WTC11 (cell line): ENCODE results near the gene MASP1. TPM values are rescaled to one million over a fixed set of nuclear protein-coding genes. Genes with fewer than 3 reads are reported as not detected.

Source experiments
- ATAC-seq: fragments of 200-7000 bp; cut with Tn5 transposase; 2 replicates; pipeline ENCODE4 v1.10.0; 2021; ENCODE audit warnings: mild to moderate bottlenecking, moderate library complexity
- CTCF ChIA-PET: fragments of 300-600 bp; sonication (Branson Sonifier 250); formaldehyde crosslinking; loops from one replicate; lab custom pipeline; 2021; ENCODE audit warnings: antibody characterized with exemption; lab: Charles Lee
- POLR2A ChIA-PET: fragments of 350-600 bp; sonication (Branson Sonifier 250); formaldehyde crosslinking; loops from one replicate; lab custom pipeline; 2021; ENCODE audit warnings: antibody characterized with exemption; lab: Charles Lee
- DNase-seq: peaks from one replicate; pipeline ENCODE4 v3.0.0; 2021; ENCODE audit warnings: low spot score
- H3K27ac Mint-ChIP-seq: 2 replicates; pipeline ENCODE4 v1.8.0; 2021; ENCODE audit warnings: mixed read lengths
- H3K27me3 Mint-ChIP-seq: 2 replicates; pipeline ENCODE4 v1.8.0; 2021; ENCODE audit warnings: low read depth, mild to moderate bottlenecking, moderate library complexity, mixed read lengths
- H3K36me3 Mint-ChIP-seq: 2 replicates; pipeline ENCODE4 v1.8.0; 2021; ENCODE audit warnings: mixed read lengths
- H3K4me1 Mint-ChIP-seq: 2 replicates; pipeline ENCODE4 v1.8.0; 2022; ENCODE audit warnings: mixed read lengths
- H3K4me3 Mint-ChIP-seq: 2 replicates; pipeline ENCODE4 v1.8.0; 2021; ENCODE audit warnings: mild to moderate bottlenecking, moderate library complexity, mixed read lengths
- H3K9me3 Mint-ChIP-seq: 2 replicates; pipeline ENCODE4 v1.8.0; 2021; ENCODE audit warnings: mixed read lengths
- ATF2 ChIP-seq: sonication (generic); formaldehyde crosslinking; IDR thresholded peaks from 2 replicates; pipeline ENCODE4 v1.8.1; 2022; ENCODE audit warnings: low read depth, missing genetic modification reagents, borderline replicate concordance
- CREB1 ChIP-seq: sonication (generic); formaldehyde crosslinking; IDR thresholded peaks from 2 replicates; pipeline ENCODE4 v1.8.0; 2023; ENCODE audit warnings: mild to moderate bottlenecking, missing genetic modification reagents
- FOXK1 ChIP-seq: sonication (generic); formaldehyde crosslinking; IDR thresholded peaks from 2 replicates; pipeline ENCODE4 v1.8.0; 2022; ENCODE audit warnings: mild to moderate bottlenecking, moderate library complexity, missing genetic modification reagents
- MLX ChIP-seq: sonication (generic); formaldehyde crosslinking; IDR thresholded peaks from 2 replicates; pipeline ENCODE4 v1.8.1; 2023; ENCODE audit warnings: mild to moderate bottlenecking, missing genetic modification reagents, moderate library complexity
- NFATC4 ChIP-seq: fragments of 250-450 bp; sonication (Bioruptor Pico); IDR thresholded peaks from 2 replicates; pipeline ENCODE4 v1.9.0; 2021; ENCODE audit warnings: mild to moderate bottlenecking
- NR1H2 ChIP-seq: sonication (generic); formaldehyde crosslinking; IDR thresholded peaks from 2 replicates; pipeline ENCODE4 v1.9.0; 2021; ENCODE audit warnings: mild to moderate bottlenecking, moderate library complexity, missing genetic modification reagents
- NR3C1 ChIP-seq: sonication (generic); formaldehyde crosslinking; conservative IDR thresholded peaks from 2 replicates; pipeline ENCODE4 v1.8.1; 2023; ENCODE audit warnings: low read depth, mild to moderate bottlenecking, missing genetic modification reagents
- OVOL2 ChIP-seq: fragments of 250-450 bp; sonication (Bioruptor Pico); IDR thresholded peaks from 2 replicates; pipeline ENCODE4 v1.9.0; 2021; ENCODE audit warnings: mild to moderate bottlenecking, borderline replicate concordance
- PREB ChIP-seq: sonication (generic); formaldehyde crosslinking; IDR thresholded peaks from 2 replicates; pipeline ENCODE4 v1.8.1; 2022; ENCODE audit warnings: mild to moderate bottlenecking, missing genetic modification reagents, moderate library complexity, borderline replicate concordance
- SMAD3 ChIP-seq: sonication (generic); formaldehyde crosslinking; IDR thresholded peaks from 2 replicates; pipeline ENCODE4 v1.8.0; 2022; ENCODE audit warnings: missing genetic modification reagents, mild to moderate bottlenecking, borderline replicate concordance
- SOX15 ChIP-seq: fragments of 250-450 bp; sonication (Bioruptor Pico); IDR thresholded peaks from 2 replicates; pipeline ENCODE4 v1.9.0; 2021; ENCODE audit warnings: mild to moderate bottlenecking
- STAT6 ChIP-seq: sonication (generic); formaldehyde crosslinking; conservative IDR thresholded peaks from 2 replicates; pipeline ENCODE4 v1.8.1; 2023; ENCODE audit warnings: mild to moderate bottlenecking, low read depth, missing genetic modification reagents, moderate library complexity
- USF1 ChIP-seq: sonication (generic); formaldehyde crosslinking; IDR thresholded peaks from 2 replicates; pipeline ENCODE4 v1.8.0; 2022; ENCODE audit warnings: mild to moderate bottlenecking, missing genetic modification reagents
- ZNF396 ChIP-seq: fragments of 250-450 bp; sonication (Bioruptor Pico); IDR thresholded peaks from 2 replicates; pipeline ENCODE4 v1.8.0; 2021; ENCODE audit warnings: mild to moderate bottlenecking, moderate library complexity, borderline replicate concordance
- ZNF416 ChIP-seq: fragments of 250-450 bp; sonication (Bioruptor Pico); IDR thresholded peaks from 2 replicates; pipeline ENCODE4 v1.9.0; 2021; ENCODE audit warnings: mild to moderate bottlenecking, inconsistent platforms
- ZNF671 ChIP-seq: fragments of 250-450 bp; sonication (Bioruptor Pico); IDR thresholded peaks from 2 replicates; pipeline ENCODE4 v1.8.0; 2021; ENCODE audit warnings: mild to moderate bottlenecking
- total RNA-seq: library from RNA; stranded (reverse); gene quantifications from 3 replicates; pipeline ENCODE4 v1.2.3, GENCODE V29; 2021
- TF ChIP-seq, protein P1 (sequence below): fragments of 250-450 bp; sonication (Bioruptor Pico); IDR thresholded peaks from 2 replicates; pipeline ENCODE4 v1.8.0; 2021; ENCODE audit warnings: mild to moderate bottlenecking
- TF ChIP-seq, protein P2 (sequence below): sonication (generic); formaldehyde crosslinking; IDR thresholded peaks from 2 replicates; pipeline ENCODE4 v1.8.0; 2022; ENCODE audit warnings: mild to moderate bottlenecking, missing genetic modification reagents
- TF ChIP-seq, protein P3 (sequence below): fragments of 250-450 bp; sonication (Bioruptor Pico); IDR thresholded peaks from 2 replicates; pipeline ENCODE4 v1.9.0; 2021; ENCODE audit warnings: moderate library complexity, mild to moderate bottlenecking, inconsistent platforms, borderline replicate concordance

The MASP1 gene
- total RNA-seq, 1 experiment from 2014 or later, result 2.2 TPM

GRCh38 chr3:187223799-187224198 is 67.7 kb downstream of the MASP1 start:
- POLR2A ChIA-PET, result interaction anchor here (0.6 kb wide), 1 partner anchor 403 kb away, joined by 3 read pairs; no protein-coding TSS in a partner anchor
- H3K4me3 Mint-ChIP-seq, result no peak overlapping the region
- H3K27ac Mint-ChIP-seq, result no peak overlapping the region
- DNase-seq, result no peak
- TF ChIP-seq NFATC4 (CRISPR knock-in tag) (no peak), STAT6 (CRISPR knock-in tag) (no peak), MLX (CRISPR knock-in tag) (no peak), ZNF416 (CRISPR knock-in tag) (no peak), NR1H2 (CRISPR knock-in tag) (no peak), CREB1 (CRISPR knock-in tag) (no peak), USF1 (CRISPR knock-in tag) (no peak), FOXK1 (no peak), PREB (CRISPR knock-in tag) (no peak), NR3C1 (CRISPR knock-in tag) (no peak), SMAD3 (no peak), SOX15 (CRISPR knock-in tag) (no peak), OVOL2 (CRISPR knock-in tag) (no peak), ATF2 (CRISPR knock-in tag) (no peak), ZNF671 (no peak), ZNF396 (no peak)
- TF ChIP-seq, protein P1, sequence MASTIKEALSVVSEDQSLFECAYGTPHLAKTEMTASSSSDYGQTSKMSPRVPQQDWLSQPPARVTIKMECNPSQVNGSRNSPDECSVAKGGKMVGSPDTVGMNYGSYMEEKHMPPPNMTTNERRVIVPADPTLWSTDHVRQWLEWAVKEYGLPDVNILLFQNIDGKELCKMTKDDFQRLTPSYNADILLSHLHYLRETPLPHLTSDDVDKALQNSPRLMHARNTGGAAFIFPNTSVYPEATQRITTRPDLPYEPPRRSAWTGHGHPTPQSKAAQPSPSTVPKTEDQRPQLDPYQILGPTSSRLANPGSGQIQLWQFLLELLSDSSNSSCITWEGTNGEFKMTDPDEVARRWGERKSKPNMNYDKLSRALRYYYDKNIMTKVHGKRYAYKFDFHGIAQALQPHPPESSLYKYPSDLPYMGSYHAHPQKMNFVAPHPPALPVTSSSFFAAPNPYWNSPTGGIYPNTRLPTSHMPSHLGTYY, result no peak
- TF ChIP-seq, protein P2, sequence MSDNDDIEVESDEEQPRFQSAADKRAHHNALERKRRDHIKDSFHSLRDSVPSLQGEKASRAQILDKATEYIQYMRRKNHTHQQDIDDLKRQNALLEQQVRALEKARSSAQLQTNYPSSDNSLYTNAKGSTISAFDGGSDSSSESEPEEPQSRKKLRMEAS, result no peak
- TF ChIP-seq, protein P3, sequence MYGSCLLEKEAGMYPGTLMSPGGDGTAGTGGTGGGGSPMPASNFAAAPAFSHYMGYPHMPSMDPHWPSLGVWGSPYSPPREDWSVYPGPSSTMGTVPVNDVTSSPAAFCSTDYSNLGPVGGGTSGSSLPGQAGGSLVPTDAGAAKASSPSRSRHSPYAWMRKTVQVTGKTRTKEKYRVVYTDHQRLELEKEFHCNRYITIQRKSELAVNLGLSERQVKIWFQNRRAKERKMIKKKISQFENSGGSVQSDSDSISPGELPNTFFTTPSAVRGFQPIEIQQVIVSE (CRISPR knock-in tag), result no peak
- TF ChIP-seq, all 79 proteins: peak for 0
- peaks cover 4% of the 10 kb centered on the region; the same call in 1 of the 2 replicates for H3K27me3 Mint-ChIP-seq
- no peak for ATAC-seq
- H3K9me3 Mint-ChIP-seq, result peaks cover 9% of the 10 kb centered on the region
- no peaks in the 10 kb centered on the region for H3K36me3 Mint-ChIP-seq
- CTCF ChIA-PET, result interaction anchor here (0.7 to 3.3 kb wide), 5 partner anchors 51 to 456 kb away, joined by 3 to 19 read pairs (median 4); no protein-coding TSS in a partner anchor
- peaks cover 15% of the 10 kb centered on the region for H3K4me1 Mint-ChIP-seq
